Endothelial cell of umbilical vein (primary cell): ENCODE data around the gene CPED1. TPM values are rescaled to one million over a fixed set of nuclear protein-coding genes. Genes with fewer than 3 reads are reported as not detected.

Experiments
- BruUV-seq: library from RNA; stranded (reverse); fragments of 400-500 nt; replicated peaks from 2 replicates; lab custom pipeline; 2021; lab: Mats Ljungman, UMichigan
- CTCF ChIA-PET: fragments of 300-600, 350-600 bp; sonication (Branson Sonifier 250); formaldehyde crosslinking; loops from one replicate; lab custom pipeline; 2021; ENCODE audit warnings: antibody characterized with exemption, inconsistent platforms; lab: Charles Lee
- POLR2A ChIA-PET: fragments of 300-600, 350-600 bp; sonication (Branson Sonifier 250); formaldehyde crosslinking; loops from one replicate; lab custom pipeline; 2021; ENCODE audit warnings: antibody characterized with exemption, inconsistent platforms; lab: Charles Lee
- DNase-seq: peaks from one replicate; pipeline ENCODE4 v3.0.0-alpha.2; 2011; ENCODE audit warnings: low read depth, low spot score
- FAIRE-seq: peaks from 2 replicates; lab custom pipeline; 2011; peaks lifted over from hg19 to GRCh38; lab: Jason Lieb, UNC
- H2AFZ ChIP-seq: 2 replicates; pipeline ENCODE4 v1.6.0; 2012; ENCODE audit warnings: low read depth, low read length, control low read depth, inconsistent platforms
- H3K27ac ChIP-seq: 2 replicates; pipeline ENCODE4 v1.5.1; 2011; ENCODE audit warnings: low read depth, mild to moderate bottlenecking, control low read depth, low read length, moderate library complexity; ENCODE audit not compliant: insufficient read depth
- H3K27me3 ChIP-seq, 2 experiments: 2 replicates each; pipeline versions ENCODE4 v1.6.0 to v1.6.1; 2011; ENCODE audit warnings: low read length in 2 of 2, mixed read lengths in 1 of 2; ENCODE audit not compliant: control insufficient read depth in 2 of 2, insufficient read depth in 2 of 2
- H3K36me3 ChIP-seq, 2 experiments: 2 replicates in 1 of 2; 3 replicates in 1 of 2; pipeline ENCODE4 v1.5.1; 2011; ENCODE audit warnings: low read length in 2 of 2, mild to moderate bottlenecking in 1 of 2, moderate library complexity in 1 of 2; ENCODE audit not compliant: control insufficient read depth in 2 of 2, insufficient read depth in 2 of 2; ENCODE audit errors: extremely low read depth in 1 of 2
- H3K4me1 ChIP-seq: 3 replicates; pipeline ENCODE4 v1.5.1; 2011; ENCODE audit warnings: mild to moderate bottlenecking, low read length; ENCODE audit not compliant: control insufficient read depth, insufficient read depth; ENCODE audit errors: extremely low read depth
- H3K4me2 ChIP-seq: 2 replicates; pipeline ENCODE4 v1.6.1; 2011; ENCODE audit warnings: low read length, control low read depth, mixed read lengths; ENCODE audit not compliant: insufficient read depth
- H3K4me3 ChIP-seq, 3 experiments: fragments of 200-600 bp in 1 of 3; sonication (generic), shearing (Covaris generic) in 1 of 3; replicated peaks in 1 of 3; 2 replicates each; pipeline ENCODE4 v1.5.1; 2011 to 2016; ENCODE audit warnings: control low read depth in 3 of 3, low read length in 3 of 3, mild to moderate bottlenecking in 2 of 3, inconsistent platforms in 1 of 3, low read depth in 1 of 3, moderate library complexity in 1 of 3; ENCODE audit not compliant: insufficient read depth in 1 of 3
- H3K79me2 ChIP-seq: 2 replicates; pipeline ENCODE4 v1.6.0; 2012; ENCODE audit warnings: low read length, inconsistent platforms; ENCODE audit not compliant: control insufficient read depth, insufficient read depth
- H3K9ac ChIP-seq: replicated peaks from 2 replicates; pipeline ENCODE3; 2011; ENCODE audit warnings: low read length, control low read depth; ENCODE audit not compliant: insufficient read depth; ENCODE audit errors: extremely low read depth
- H3K9me1 ChIP-seq: replicated peaks from 3 replicates; pipeline ENCODE4 v1.6.0; 2011; ENCODE audit warnings: mild to moderate bottlenecking, low read length; ENCODE audit not compliant: control insufficient read depth, insufficient read depth; ENCODE audit errors: extremely low read depth
- H3K9me3 ChIP-seq: replicated peaks from 2 replicates; pipeline ENCODE4 v1.5.1; 2012; ENCODE audit warnings: low read length, inconsistent platforms; ENCODE audit not compliant: control insufficient read depth, insufficient read depth
- H4K20me1 ChIP-seq: replicated peaks from 2 replicates; pipeline ENCODE3; 2011; ENCODE audit warnings: mild to moderate bottlenecking, low read length; ENCODE audit not compliant: control insufficient read depth, insufficient read depth; ENCODE audit errors: extremely low read depth
- CTCF ChIP-seq, 2 donors: IDR thresholded peaks; 1 replicate in 1 of 2; 2 replicates in 1 of 2; pipeline ENCODE4 v1.5.1; 2011; ENCODE audit warnings: low read length in 2 of 2, mild to moderate bottlenecking in 2 of 2, moderate library complexity in 2 of 2, control low read depth in 1 of 2, inconsistent platforms in 1 of 2, low read depth in 1 of 2; ENCODE audit not compliant: insufficient read depth in 1 of 2; ENCODE audit errors: extremely low read depth in 1 of 2
- EZH2 ChIP-seq: IDR thresholded peaks from 2 replicates; pipeline ENCODE4 v1.6.1; 2012; ENCODE audit warnings: borderline replicate concordance, low read depth, mild to moderate bottlenecking, moderate library complexity, low read length, inconsistent platforms; ENCODE audit not compliant: severe bottlenecking
- FOS ChIP-seq: IDR thresholded peaks from 2 replicates; pipeline ENCODE4 v1.6.1; 2011; ENCODE audit warnings: mild to moderate bottlenecking, low read length, moderate library complexity, borderline replicate concordance; ENCODE audit not compliant: insufficient read depth
- GATA2 ChIP-seq: IDR thresholded peaks from 2 replicates; pipeline ENCODE4 v1.7.0; 2011; ENCODE audit warnings: low read depth, mild to moderate bottlenecking, moderate library complexity, mixed read lengths, low read length; ENCODE audit not compliant: insufficient read length, insufficient read depth
- JUN ChIP-seq: IDR thresholded peaks from 2 replicates; pipeline ENCODE4 v1.6.1; 2011; ENCODE audit warnings: borderline replicate concordance, low read depth; ENCODE audit not compliant: insufficient read length, insufficient read depth
- MAX ChIP-seq: IDR thresholded peaks from 2 replicates; pipeline ENCODE4 v1.6.1; 2011; ENCODE audit not compliant: insufficient read depth, insufficient read length
- MYC ChIP-seq: IDR thresholded peaks from one replicate; pipeline ENCODE4 v1.6.1; 2011; ENCODE audit warnings: mild to moderate bottlenecking, low read depth, low read length
- POLR2A ChIP-seq: IDR thresholded peaks from 2 replicates; pipeline ENCODE4 v1.6.1; 2012; ENCODE audit warnings: low read depth, mild to moderate bottlenecking, control low read depth, low read length
- POLR2AphosphoS5 ChIP-seq: IDR thresholded peaks from 2 replicates; pipeline ENCODE4 v1.6.1; 2012; ENCODE audit warnings: low read depth, mild to moderate bottlenecking, control low read depth, low read length, moderate library complexity; ENCODE audit not compliant: insufficient read depth
- dilution Hi-C: fragments of 300-500 bp; cut with MboI; formaldehyde crosslinking; loops from one replicate; pipeline ENCODE4 v1.15.0; 2019; ENCODE audit warnings: low sequenced_read_pairs; ENCODE audit not compliant: extremely low pct_ligation_motif_present
- intact Hi-C: fragments of 100-400 bp; cut with micrococcal nuclease; formaldehyde crosslinking; loops from one replicate; pipeline ENCODE4 v1.10.0; 2022
- polyA plus RNA-seq, 4 experiments: library from polyadenylated mRNA; depleted of rRNA in 3 of 4; stranded (reverse) in 3 of 4; unstranded in 1 of 4; fragments of >200 nt; gene quantifications; 2 replicates each; pipeline versions ENCODE4 v1.2.1 to v1.2.3, GENCODE V29; 2011 to 2012; ENCODE audit warnings: missing spikeins in 1 of 4
- total RNA-seq: library from RNA; stranded (reverse); gene quantifications from 2 replicates; pipeline ENCODE4 v1.2.3, GENCODE V29; 2021

Gene CPED1
- total and polyA plus RNA-seq, 2 donors (not counting 3 experiments of a cell fraction or from before 2014, with no cell fraction given) = 0.22 to 3.0 TPM

- TF ChIP-seq FOS = no peak
- no peak for TF ChIP-seq JUN
- no peak for TF ChIP-seq EZH2
- TF ChIP-seq MAX = no peak
- no peak for TF ChIP-seq POLR2AphosphoS5
- TF ChIP-seq MYC = no peak
- TF ChIP-seq GATA2 = no peak
- TF ChIP-seq POLR2A = no peak
- no peak for TF ChIP-seq CTCF (IDR thresholded peaks at IDR 0.05; ENCODE audit: extremely low read depth in 1 of 2, insufficient read depth in 1 of 2, low read depth in 1 of 2, low read length in 2 of 2)
- Histone ChIP-seq H3K4me1 (no peaks in the 10 kb centered on the region), H3K36me3 (no peaks in the 10 kb centered on the region), H3K4me3 (no peak overlapping the region), H3K79me2 (no peaks in the 10 kb centered on the region), H2AFZ (no peak overlapping the region), H3K27ac (no peak overlapping the region), H3K9ac (no peak overlapping the region), H4K20me1 (no peaks in the 10 kb centered on the region), H3K9me3 (no peaks in the 10 kb centered on the region), H3K9me1 (no peaks in the 10 kb centered on the region), H3K27me3 (peaks cover 0 to 9% of the 10 kb centered on the region in 2 experiments), H3K4me2 (no peak overlapping the region)
- DNase-seq (no peak), FAIRE-seq (no peak)
- CTCF ChIA-PET = no interaction called here
- no TSS peak for BruUV-seq
- POLR2A ChIA-PET = no interaction called here
- dilution Hi-C loops = no loop called here
- intact Hi-C loops = no loop called here
These were observed 149.9 kb downstream of the CPED1 start for GRCh38 chr7:121138262-121138933.
